PC-3 (cell line): ENCODE data around the gene UMAD1.

ENCODE experiments used
- CTCF ChIP-seq: fragments of 300-600 bp; sonication (generic); conservative IDR thresholded peaks from 2 replicates; pipeline ENCODE4 v1.5.1; 2017; ENCODE audit warnings: antibody characterized with exemption, low read depth, mild to moderate bottlenecking, low read length
- EZH2 ChIP-seq: fragments of 300-600 bp; sonication (generic); IDR thresholded peaks from one replicate; pipeline ENCODE4 v1.6.1; 2017; ENCODE audit warnings: antibody characterized with exemption, mild to moderate bottlenecking, low read length; ENCODE audit not compliant: unreplicated experiment
- EZH2phosphoT487 ChIP-seq: fragments of 300-600 bp; sonication (generic); IDR thresholded peaks from 2 replicates; pipeline ENCODE4 v1.6.1; 2018; ENCODE audit warnings: mild to moderate bottlenecking, antibody characterized with exemption, low read length, borderline replicate concordance

GRCh38 chr7:7671361-7671760, 30.8 kb downstream of the UMAD1 start:
- TF ChIP-seq CTCF (no peak), EZH2 (no peak), EZH2phosphoT487 (no peak)
